OCI-LY3 (cell line): Measurements from ENCODE around the gene SLC25A6.

Experiments used
- H2AFZ ChIP-seq: fragments of 200-600, 300-600 bp; shearing (Covaris generic); 2 replicates; pipeline ENCODE4 v1.6.0; 2014; ENCODE audit warnings: antibody characterized with exemption, low read depth, low read length
- H3K27ac ChIP-seq: fragments of 200-600, 300-600 bp; sonication (generic); 2 replicates; pipeline ENCODE4 v1.5.1; 2014; ENCODE audit warnings: mild to moderate bottlenecking, low read length, moderate library complexity, mixed read lengths
- H3K27me3 ChIP-seq: fragments of 200-600, 300-600 bp; sonication (generic); 2 replicates; pipeline ENCODE4 v1.6.1; 2014; ENCODE audit warnings: low read depth, low read length, mixed read lengths
- H3K36me3 ChIP-seq: fragments of 200-600, 300-600 bp; sonication (generic); replicated peaks from 2 replicates; pipeline ENCODE3; 2014; ENCODE audit warnings: low read depth, low read length, mixed read lengths
- H3K4me1 ChIP-seq: fragments of 300-600, 200-600 bp; sonication (generic); 2 replicates; pipeline ENCODE4 v1.6.1; 2014; ENCODE audit warnings: low read length, mixed read lengths
- H3K4me2 ChIP-seq: fragments of 200-600, 300-600 bp; sonication (generic); 2 replicates; pipeline ENCODE4 v1.6.1; 2014; ENCODE audit warnings: low read length, mixed read lengths
- H3K4me3 ChIP-seq: fragments of 300-600, 200-600 bp; sonication (generic); 2 replicates; pipeline ENCODE4 v1.5.1; 2014; ENCODE audit warnings: antibody characterized with exemption, mild to moderate bottlenecking, low read length, moderate library complexity
- H3K79me2 ChIP-seq: fragments of 300-600, 200-600 bp; shearing (Covaris generic); 2 replicates; pipeline ENCODE4 v1.6.1; 2014; ENCODE audit warnings: mild to moderate bottlenecking, low read length, mixed read lengths
- H3K9ac ChIP-seq: fragments of 300-600, 200-600 bp; shearing (Covaris generic); 2 replicates; pipeline ENCODE4 v1.6.0; 2014; ENCODE audit warnings: mild to moderate bottlenecking, low read length, moderate library complexity
- H3K9me3 ChIP-seq: fragments of 200-600, 300-600 bp; shearing (Covaris generic); 2 replicates; pipeline ENCODE4 v1.6.1; 2014; ENCODE audit warnings: low read length, mixed read lengths; ENCODE audit not compliant: insufficient read depth
- H4K20me1 ChIP-seq: fragments of 200-600, 300-600 bp; sonication (generic); 2 replicates; pipeline ENCODE4 v1.6.1; 2016; ENCODE audit warnings: low read length, mixed read lengths; ENCODE audit not compliant: insufficient read depth
- EZH2phosphoT487 ChIP-seq: fragments of 200-600 bp; shearing (Covaris generic); IDR thresholded peaks from 2 replicates; pipeline ENCODE4 v1.6.1; 2018; ENCODE audit warnings: antibody characterized with exemption, mixed run types, low read depth
- TF ChIP-seq, protein P1 (sequence below): fragments of 200-600, 300-600 bp; sonication (generic); IDR thresholded peaks from 2 replicates; pipeline ENCODE4 v1.5.1; 2014; ENCODE audit warnings: antibody characterized with exemption, low read length, low read depth

Gene SLC25A6

DNA sequence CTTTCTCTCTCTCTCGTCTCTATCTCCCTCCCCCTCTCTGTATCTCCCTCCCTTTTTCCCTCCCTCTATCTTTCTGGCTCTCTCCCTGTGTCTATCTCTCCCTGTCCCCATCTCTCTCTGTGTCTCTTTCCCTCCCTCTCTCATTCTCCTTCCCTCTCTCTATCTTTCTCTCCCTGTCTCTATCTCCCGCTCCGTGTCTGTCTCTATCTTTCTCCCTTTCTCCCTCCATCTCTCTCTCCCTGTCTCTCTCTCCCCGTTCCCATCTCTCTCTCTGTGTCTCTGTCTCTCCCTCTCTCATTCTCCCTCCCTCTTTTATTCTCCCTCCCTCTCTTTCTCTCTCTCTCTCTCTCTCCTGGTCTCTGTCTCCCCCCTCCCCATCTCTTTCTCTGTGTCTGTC lies 32.4 kb downstream of the SLC25A6 start:
- no peak overlapping the region for H3K27ac ChIP-seq
- no peak overlapping the region for H3K9ac ChIP-seq
- no peaks in the 10 kb centered on the region for H3K27me3 ChIP-seq
- no peaks in the 10 kb centered on the region for H3K9me3 ChIP-seq
- no peak overlapping the region for H2AFZ ChIP-seq
- peaks cover 7% of the 10 kb centered on the region; the same call in 1 of the 2 replicates for H3K4me1 ChIP-seq
- TF ChIP-seq, protein P1, sequence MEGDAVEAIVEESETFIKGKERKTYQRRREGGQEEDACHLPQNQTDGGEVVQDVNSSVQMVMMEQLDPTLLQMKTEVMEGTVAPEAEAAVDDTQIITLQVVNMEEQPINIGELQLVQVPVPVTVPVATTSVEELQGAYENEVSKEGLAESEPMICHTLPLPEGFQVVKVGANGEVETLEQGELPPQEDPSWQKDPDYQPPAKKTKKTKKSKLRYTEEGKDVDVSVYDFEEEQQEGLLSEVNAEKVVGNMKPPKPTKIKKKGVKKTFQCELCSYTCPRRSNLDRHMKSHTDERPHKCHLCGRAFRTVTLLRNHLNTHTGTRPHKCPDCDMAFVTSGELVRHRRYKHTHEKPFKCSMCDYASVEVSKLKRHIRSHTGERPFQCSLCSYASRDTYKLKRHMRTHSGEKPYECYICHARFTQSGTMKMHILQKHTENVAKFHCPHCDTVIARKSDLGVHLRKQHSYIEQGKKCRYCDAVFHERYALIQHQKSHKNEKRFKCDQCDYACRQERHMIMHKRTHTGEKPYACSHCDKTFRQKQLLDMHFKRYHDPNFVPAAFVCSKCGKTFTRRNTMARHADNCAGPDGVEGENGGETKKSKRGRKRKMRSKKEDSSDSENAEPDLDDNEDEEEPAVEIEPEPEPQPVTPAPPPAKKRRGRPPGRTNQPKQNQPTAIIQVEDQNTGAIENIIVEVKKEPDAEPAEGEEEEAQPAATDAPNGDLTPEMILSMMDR = no peak
- TF ChIP-seq EZH2phosphoT487 = no peak
- H3K4me3 ChIP-seq = no peak overlapping the region
- H3K79me2 ChIP-seq = no peaks in the 10 kb centered on the region
- H3K4me2 ChIP-seq = no peak overlapping the region
- no peaks in the 10 kb centered on the region for H4K20me1 ChIP-seq
- H3K36me3 ChIP-seq = peaks cover 4% of the 10 kb centered on the region

DNA sequence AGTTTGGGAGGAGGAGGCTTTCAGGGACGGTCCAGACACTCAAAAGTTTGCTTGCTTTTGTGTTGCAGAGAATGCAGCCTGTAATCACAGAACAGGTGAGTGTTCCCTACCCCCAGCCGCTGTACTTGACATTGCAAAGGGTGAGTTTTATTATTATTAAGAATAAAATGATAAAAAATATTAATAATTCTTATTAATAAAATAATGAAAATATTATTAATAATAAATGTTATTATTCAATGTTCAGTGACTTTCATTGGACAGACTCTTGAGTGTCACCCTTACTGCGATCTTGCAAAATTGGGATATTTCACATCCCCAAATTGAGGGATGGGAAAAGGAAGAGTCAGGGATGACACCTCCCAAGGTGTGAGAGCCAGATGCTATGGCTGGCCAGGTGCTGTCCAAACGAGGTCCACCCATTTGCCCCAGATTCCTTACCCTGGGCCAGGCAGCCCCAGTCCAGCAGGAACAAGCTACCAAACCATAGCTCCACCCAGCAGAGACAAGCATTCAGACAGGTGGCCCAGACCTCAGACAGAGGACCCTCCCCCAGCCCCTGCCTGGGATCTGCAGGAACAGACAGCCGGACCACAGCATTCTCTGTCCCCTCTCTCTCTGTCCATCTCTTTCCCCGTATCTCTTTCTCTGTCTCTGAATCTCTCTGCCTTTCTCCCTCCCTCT lies 33.0 kb downstream of the SLC25A6 start:
- Histone ChIP-seq H3K9me3 (no peaks in the 10 kb centered on the region), H3K9ac (no peak overlapping the region), H3K36me3 (peaks cover 4% of the 10 kb centered on the region), H3K4me2 (no peak overlapping the region), H3K79me2 (no peaks in the 10 kb centered on the region), H3K27me3 (no peaks in the 10 kb centered on the region), H3K4me3 (no peak overlapping the region), H3K27ac (no peak overlapping the region), H4K20me1 (no peaks in the 10 kb centered on the region), H3K4me1 (peaks cover 7% of the 10 kb centered on the region; the same call in 1 of the 2 replicates), H2AFZ (no peak overlapping the region)
- TF ChIP-seq EZH2phosphoT487 = no peak
- TF ChIP-seq, protein P1 = no peak

DNA sequence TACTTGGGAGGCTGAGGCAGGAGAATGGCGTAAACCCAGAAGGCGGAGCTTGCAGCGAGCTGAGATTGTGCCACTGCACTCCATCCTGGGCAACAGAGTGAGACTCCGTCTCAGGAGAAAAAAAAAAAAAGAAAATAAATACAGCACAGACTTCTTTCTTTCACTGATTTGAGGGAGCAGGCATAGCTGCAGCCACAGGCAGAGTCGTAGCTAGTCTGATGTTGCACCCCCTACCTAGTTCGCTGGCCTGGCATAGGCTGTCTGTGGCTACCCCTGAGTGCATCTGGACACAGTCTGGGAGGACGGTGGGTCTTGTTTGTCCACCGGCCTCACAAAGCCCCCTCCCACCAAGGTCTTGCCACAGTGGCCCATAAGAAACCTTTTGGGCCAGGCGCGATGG lies 33.9 kb downstream of the SLC25A6 start:
- Histone ChIP-seq H3K27ac (no peak overlapping the region), H2AFZ (no peak overlapping the region), H3K79me2 (no peaks in the 10 kb centered on the region), H3K9me3 (no peaks in the 10 kb centered on the region), H3K4me2 (no peak overlapping the region), H3K27me3 (no peaks in the 10 kb centered on the region), H4K20me1 (no peaks in the 10 kb centered on the region), H3K36me3 (peaks cover 9% of the 10 kb centered on the region), H3K9ac (no peak overlapping the region), H3K4me3 (no peak overlapping the region), H3K4me1 (peaks cover 7% of the 10 kb centered on the region; the same call in 1 of the 2 replicates)
- no peak for TF ChIP-seq EZH2phosphoT487
- TF ChIP-seq, protein P1 = no peak

DNA sequence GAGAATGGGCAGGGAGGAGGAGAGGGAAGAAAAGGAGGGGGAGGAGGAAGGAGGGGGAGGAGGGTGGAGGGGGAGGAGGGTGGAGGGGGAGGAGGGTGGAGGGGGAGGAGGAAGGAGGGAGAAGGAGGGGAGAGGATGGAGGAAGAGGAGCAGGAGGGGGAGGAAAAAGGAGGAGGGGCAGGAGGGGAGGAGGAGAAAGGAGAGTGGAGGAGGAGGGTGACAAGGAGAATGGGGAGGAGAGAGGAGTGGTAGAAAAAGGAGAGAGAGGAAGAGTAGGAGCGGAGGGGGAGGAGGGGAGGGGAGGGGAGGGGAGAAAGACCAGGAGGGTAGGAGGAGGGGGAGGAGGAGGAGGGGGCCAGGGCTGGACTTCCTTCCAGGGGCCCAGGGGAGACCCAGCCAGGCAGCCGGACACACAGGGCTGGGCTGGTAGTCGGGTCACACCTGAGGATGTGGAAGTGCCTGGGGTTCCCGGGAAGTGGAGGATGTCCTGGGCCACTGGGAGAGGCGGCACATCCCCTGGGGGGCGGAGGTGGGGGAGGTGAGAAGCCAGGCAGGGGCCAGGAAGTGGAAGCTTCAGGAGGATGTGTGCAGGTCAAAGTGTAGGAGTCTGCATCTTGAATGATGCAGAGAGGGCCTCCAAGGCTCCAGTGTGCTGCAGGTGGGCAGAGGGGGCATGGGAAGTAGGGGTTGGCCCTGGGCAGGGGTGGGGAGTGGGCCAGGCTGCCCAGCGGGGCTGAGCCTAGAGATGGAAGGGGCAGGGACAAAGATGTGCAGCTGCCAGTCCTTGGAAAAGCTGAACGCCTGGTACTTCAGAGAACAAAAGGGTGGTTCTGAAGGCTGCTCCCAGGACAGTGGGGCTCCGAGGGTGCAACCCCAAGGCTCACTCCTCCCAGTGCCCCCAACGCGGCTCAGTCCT lies 36.5 kb downstream of the SLC25A6 start:
- no peak overlapping the region for H2AFZ ChIP-seq
- H3K27ac ChIP-seq = no peak overlapping the region
- no peak overlapping the region for H3K9ac ChIP-seq
- TF ChIP-seq EZH2phosphoT487 = no peak
- TF ChIP-seq, protein P1 = no peak
- no peaks in the 10 kb centered on the region for H4K20me1 ChIP-seq
- H3K36me3 ChIP-seq = peaks cover 16% of the 10 kb centered on the region
- no peaks in the 10 kb centered on the region for H3K79me2 ChIP-seq
- H3K4me3 ChIP-seq = no peak overlapping the region
- H3K4me1 ChIP-seq = peaks cover 7% of the 10 kb centered on the region; the same call in 1 of the 2 replicates
- 0 out of 2 replicates have a peak, but pooled peaks cover 3% of the 10 kb centered on the region for H3K9me3 ChIP-seq
- H3K27me3 ChIP-seq = no peaks in the 10 kb centered on the region
- no peak overlapping the region; the same call in 1 of the 2 replicates for H3K4me2 ChIP-seq
